Activated T-helper 17 cell treated with anti-CD3 and anti-CD28 coated beads, Interleukin-2, amount 50 U/mL, for 72 hours (primary cell): Measurements from ENCODE around the gene TMEM178A. TPM values are rescaled to one million over a fixed set of nuclear protein-coding genes. Genes with fewer than 3 reads are reported as not detected.

Source experiments
- ATAC-seq: fragments of 150-1000 bp; cut with Tn5 transposase; replicated peaks from 2 replicates; pipeline ENCODE4 v1.10.0; 2021; ENCODE audit warnings: mild to moderate bottlenecking, moderate library complexity
- H3K27ac Mint-ChIP-seq: one replicate; pipeline ENCODE4 v1.8.0; 2022; ENCODE audit warnings: mixed read lengths
- H3K27me3 Mint-ChIP-seq: one replicate; pipeline ENCODE4 v1.8.0; 2022; ENCODE audit warnings: mixed read lengths
- H3K36me3 Mint-ChIP-seq: one replicate; pipeline ENCODE4 v1.8.0; 2022; ENCODE audit warnings: low read depth, mild to moderate bottlenecking, mixed read lengths
- H3K4me1 Mint-ChIP-seq: one replicate; pipeline ENCODE4 v1.8.0; 2022; ENCODE audit warnings: mixed read lengths
- H3K4me3 Mint-ChIP-seq: one replicate; pipeline ENCODE4 v1.8.0; 2022; ENCODE audit warnings: mild to moderate bottlenecking, mixed read lengths
- H3K9me3 Mint-ChIP-seq: one replicate; pipeline ENCODE4 v1.8.0; 2022; ENCODE audit warnings: mixed read lengths
- total RNA-seq, 2 donors: library from RNA; stranded (reverse); gene quantifications; one replicate each; pipeline ENCODE4 v1.2.3, GENCODE V29; 2022

Gene TMEM178A
- total RNA-seq, 2 donors from 2014 or later, result 0.42 TPM; not detected in 1

DNA sequence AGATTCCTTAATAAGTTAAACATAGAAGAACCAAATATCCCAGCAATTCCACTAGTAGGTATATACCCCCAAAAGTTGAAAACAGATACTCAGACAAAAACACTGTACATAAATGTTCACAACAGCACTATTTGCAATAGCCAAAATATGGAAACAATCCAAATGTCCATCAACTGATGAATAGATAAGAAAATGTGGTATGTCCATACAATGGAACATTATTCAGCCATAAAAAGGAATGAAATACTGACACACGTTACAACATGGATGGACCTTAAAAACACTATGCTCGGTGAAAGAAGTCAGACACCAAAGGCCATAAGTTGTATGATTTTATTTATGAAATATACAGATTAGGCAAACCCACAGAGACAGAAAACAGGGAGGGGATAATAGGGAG is 12.5 kb downstream of the TMEM178A start:
- Mint-ChIP-seq H3K27me3 (peaks cover 49% of the 10 kb centered on the region), H3K36me3 (no peaks in the 10 kb centered on the region), H3K4me3 (no peak overlapping the region), H3K4me1 (no peaks in the 10 kb centered on the region), H3K27ac (no peak overlapping the region), H3K9me3 (peaks cover 3% of the 10 kb centered on the region)
- ATAC-seq, result no peak

DNA sequence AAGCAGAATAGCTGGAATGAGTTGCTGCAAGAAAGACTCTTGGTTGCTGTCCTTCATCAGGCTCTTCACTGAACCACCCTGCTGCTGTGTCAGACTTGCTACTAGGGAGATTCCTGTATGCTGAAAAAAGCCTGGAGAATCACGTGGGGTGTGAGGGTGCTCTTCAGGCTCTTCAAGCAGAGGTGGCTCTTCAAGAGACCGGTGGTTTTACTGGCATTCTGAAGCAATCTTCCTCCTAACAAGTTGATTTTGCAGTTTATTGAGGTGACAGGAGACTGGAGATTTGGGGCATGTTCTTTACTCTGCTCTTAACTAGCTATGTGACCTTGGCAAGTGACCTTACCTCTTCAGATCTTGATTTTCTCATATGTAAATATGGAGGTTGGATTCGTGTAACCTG is 14.1 kb downstream of the TMEM178A start:
- Mint-ChIP-seq H3K9me3 (peaks cover 3% of the 10 kb centered on the region), H3K27ac (no peak overlapping the region), H3K4me1 (no peaks in the 10 kb centered on the region), H3K27me3 (peaks cover 44% of the 10 kb centered on the region), H3K36me3 (no peaks in the 10 kb centered on the region), H3K4me3 (no peak overlapping the region)
- no peak for ATAC-seq

DNA sequence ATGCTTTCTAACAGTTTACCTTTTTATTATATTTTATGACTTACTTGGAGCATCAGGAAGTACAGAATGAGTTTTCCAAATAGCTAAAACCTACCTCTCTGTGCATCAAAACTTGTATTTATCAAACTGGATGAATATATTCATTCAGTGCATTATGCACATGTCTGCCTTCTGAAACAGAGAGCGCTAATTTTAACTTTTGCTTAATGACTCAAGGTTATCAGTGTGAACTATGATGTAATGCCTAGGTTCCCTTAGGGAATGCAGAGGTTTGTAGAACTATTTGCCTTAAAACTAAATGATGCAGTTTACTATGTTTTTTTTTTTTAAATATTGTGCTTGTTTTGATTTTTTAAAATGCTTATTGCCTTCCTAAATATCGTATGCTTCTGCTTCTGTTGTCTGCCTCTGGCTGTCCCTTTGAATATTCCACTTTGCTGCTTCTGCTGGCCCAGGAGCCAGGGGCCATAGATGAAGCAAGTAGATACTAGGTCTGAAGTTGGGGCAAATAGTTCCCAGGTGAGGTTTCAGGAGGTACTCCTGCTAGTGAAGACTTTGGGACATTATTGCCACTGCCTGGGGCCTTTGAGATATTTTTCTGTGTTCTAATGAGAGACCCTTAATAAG is 16.5 kb downstream of the TMEM178A start:
- ATAC-seq, result no peak
- H3K27ac Mint-ChIP-seq, result no peak overlapping the region
- peaks cover 3% of the 10 kb centered on the region for H3K9me3 Mint-ChIP-seq
- no peaks in the 10 kb centered on the region for H3K4me1 Mint-ChIP-seq
- no peak overlapping the region for H3K4me3 Mint-ChIP-seq
- H3K27me3 Mint-ChIP-seq, result peaks cover 43% of the 10 kb centered on the region
- H3K36me3 Mint-ChIP-seq, result no peaks in the 10 kb centered on the region

- no peak overlapping the region for H3K4me3 Mint-ChIP-seq
- H3K9me3 Mint-ChIP-seq, result no peaks in the 10 kb centered on the region
- H3K36me3 Mint-ChIP-seq, result no peaks in the 10 kb centered on the region
- H3K4me1 Mint-ChIP-seq, result no peaks in the 10 kb centered on the region
- H3K27ac Mint-ChIP-seq, result no peak overlapping the region
- peaks cover 33% of the 10 kb centered on the region for H3K27me3 Mint-ChIP-seq
- ATAC-seq, result no peak
Observed at GRCh38 chr2:39683022-39683699, 17.4 kb downstream of the TMEM178A start.

- H3K36me3 Mint-ChIP-seq, result no peaks in the 10 kb centered on the region
- H3K9me3 Mint-ChIP-seq, result no peaks in the 10 kb centered on the region
- no peak overlapping the region for H3K27ac Mint-ChIP-seq
- H3K27me3 Mint-ChIP-seq, result peaks cover 28% of the 10 kb centered on the region
- ATAC-seq, result no peak
- no peaks in the 10 kb centered on the region for H3K4me1 Mint-ChIP-seq
- H3K4me3 Mint-ChIP-seq, result no peak overlapping the region
Observed at GRCh38 chr2:39684464-39684863, 18.7 kb downstream of the TMEM178A start.

GRCh38 chr2:39685126-39685525 is 19.4 kb downstream of the TMEM178A start:
- Mint-ChIP-seq H3K27me3 (peaks cover 24% of the 10 kb centered on the region), H3K27ac (no peak overlapping the region), H3K36me3 (no peaks in the 10 kb centered on the region), H3K4me3 (no peak overlapping the region), H3K4me1 (no peaks in the 10 kb centered on the region), H3K9me3 (no peaks in the 10 kb centered on the region)
- no peak for ATAC-seq

GRCh38 chr2:39686456-39686855 is 20.7 kb downstream of the TMEM178A start:
- Mint-ChIP-seq H3K36me3 (no peaks in the 10 kb centered on the region), H3K27ac (no peak overlapping the region), H3K9me3 (peaks cover 5% of the 10 kb centered on the region), H3K4me1 (no peaks in the 10 kb centered on the region), H3K4me3 (no peak overlapping the region), H3K27me3 (peaks cover 24% of the 10 kb centered on the region)
- ATAC-seq, result no peak

DNA sequence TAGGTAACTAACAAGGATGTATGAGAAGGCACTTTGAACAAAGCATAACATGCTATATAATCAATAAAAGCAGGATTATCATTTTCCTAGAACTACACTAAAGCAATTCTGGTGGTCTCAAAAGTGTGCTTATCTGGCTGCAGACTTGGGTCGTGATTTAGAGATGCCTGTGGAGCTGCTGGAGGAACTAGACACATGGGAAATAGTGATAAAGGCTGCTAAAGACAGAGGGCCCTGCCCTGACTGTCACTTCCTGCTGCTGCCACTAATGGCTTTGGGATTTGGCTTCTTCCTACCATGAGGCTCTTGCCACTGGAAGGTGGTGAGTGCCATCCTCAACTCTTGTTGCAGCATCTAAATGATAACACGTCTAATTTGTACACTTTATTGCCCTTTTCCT is 22.5 kb downstream of the TMEM178A start:
- H3K9me3 Mint-ChIP-seq, result peaks cover 5% of the 10 kb centered on the region
- H3K4me1 Mint-ChIP-seq, result no peaks in the 10 kb centered on the region

DNA sequence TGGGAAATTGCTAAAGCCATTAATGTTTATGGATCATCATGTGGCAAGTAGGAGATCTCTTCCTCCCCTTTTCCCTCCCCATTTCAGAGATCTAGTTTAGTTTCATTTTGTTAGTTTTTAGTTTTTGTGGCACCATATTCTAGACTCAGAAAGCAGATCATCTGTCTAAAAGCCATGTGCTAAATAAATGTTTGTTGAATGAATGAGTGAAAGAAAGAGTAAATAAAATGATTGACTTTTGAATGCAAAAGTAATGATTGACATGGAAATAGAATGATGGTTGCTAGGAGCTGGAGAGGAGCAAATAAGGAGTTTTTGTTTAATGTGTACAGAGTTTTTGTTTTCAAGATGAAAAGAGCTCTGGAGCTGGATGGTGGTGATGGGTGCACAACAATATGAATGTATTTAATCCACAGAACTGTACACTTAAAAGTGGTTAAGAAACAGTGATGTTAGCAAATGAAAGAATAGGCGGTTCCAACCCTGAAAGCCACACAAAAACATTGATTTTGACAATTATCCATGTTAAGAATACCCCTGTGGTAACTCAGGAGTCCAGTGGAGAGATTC is 23.6 kb downstream of the TMEM178A start:
- Mint-ChIP-seq H3K4me1 (no peaks in the 10 kb centered on the region), H3K9me3 (peaks cover 5% of the 10 kb centered on the region), H3K27me3 (peaks cover 29% of the 10 kb centered on the region), H3K36me3 (no peaks in the 10 kb centered on the region), H3K27ac (no peak overlapping the region), H3K4me3 (no peak overlapping the region)
- no peak for ATAC-seq

More for the DNA sequence above, 22.5 kb downstream of the TMEM178A start:
- no peak overlapping the region for H3K27ac Mint-ChIP-seq
- ATAC-seq, result no peak
- H3K4me3 Mint-ChIP-seq, result no peak overlapping the region
- peaks cover 29% of the 10 kb centered on the region for H3K27me3 Mint-ChIP-seq
- no peaks in the 10 kb centered on the region for H3K36me3 Mint-ChIP-seq

DNA sequence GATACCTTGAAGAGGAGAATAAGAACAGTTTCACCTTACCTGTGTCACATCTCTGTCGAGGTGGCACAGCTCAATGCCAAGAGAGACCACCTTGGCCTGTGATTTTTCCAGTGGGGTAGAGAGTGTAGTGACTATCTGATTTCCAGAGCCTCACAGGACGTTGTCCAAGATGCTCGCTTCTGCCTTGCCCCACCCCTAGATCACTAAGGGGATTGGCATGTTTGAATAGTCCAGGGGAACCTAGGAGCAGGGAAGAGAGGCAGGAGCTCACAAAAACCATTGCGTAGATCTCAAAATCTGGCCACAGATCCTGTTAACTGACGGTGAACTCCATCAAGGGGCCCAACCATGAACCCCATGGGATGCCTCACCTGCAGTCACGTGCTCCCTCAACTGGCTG is 24.2 kb downstream of the TMEM178A start:
- no peak for ATAC-seq
- Mint-ChIP-seq H3K4me3 (no peak overlapping the region), H3K27me3 (peaks cover 24% of the 10 kb centered on the region), H3K27ac (no peak overlapping the region), H3K9me3 (peaks cover 5% of the 10 kb centered on the region), H3K4me1 (no peaks in the 10 kb centered on the region), H3K36me3 (no peaks in the 10 kb centered on the region)

DNA sequence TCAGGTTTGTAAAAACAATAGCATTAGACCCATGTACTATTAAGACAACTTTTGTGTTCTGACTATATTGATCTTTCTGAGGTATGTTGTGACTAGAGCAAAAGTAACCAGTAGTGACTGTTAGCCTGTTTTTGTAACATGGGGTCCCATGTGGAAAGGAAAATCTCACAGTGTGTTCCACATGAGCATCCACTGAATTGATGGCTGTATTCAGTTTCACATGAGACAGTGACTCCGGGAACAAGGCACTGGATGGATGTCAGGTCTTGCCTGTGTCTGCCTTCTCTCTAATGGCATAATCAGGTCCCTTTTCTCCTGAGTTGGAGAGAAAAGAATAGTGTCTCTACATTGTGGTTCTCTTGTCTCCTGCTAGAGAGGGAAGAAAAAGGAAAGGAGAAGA is 27.5 kb downstream of the TMEM178A start:
- peaks cover 5% of the 10 kb centered on the region for H3K9me3 Mint-ChIP-seq
- H3K27me3 Mint-ChIP-seq, result peaks cover 20% of the 10 kb centered on the region
- H3K27ac Mint-ChIP-seq, result no peak overlapping the region
- no peak for ATAC-seq
- H3K36me3 Mint-ChIP-seq, result no peaks in the 10 kb centered on the region
- H3K4me3 Mint-ChIP-seq, result no peak overlapping the region
- no peaks in the 10 kb centered on the region for H3K4me1 Mint-ChIP-seq

GRCh38 chr2:39696101-39696553 is 30.4 kb downstream of the TMEM178A start:
- H3K4me3 Mint-ChIP-seq, result no peak overlapping the region
- H3K27ac Mint-ChIP-seq, result no peak overlapping the region
- peaks cover 14% of the 10 kb centered on the region for H3K27me3 Mint-ChIP-seq
- H3K36me3 Mint-ChIP-seq, result no peaks in the 10 kb centered on the region
- no peaks in the 10 kb centered on the region for H3K4me1 Mint-ChIP-seq
- ATAC-seq, result no peak
- peaks cover 4% of the 10 kb centered on the region for H3K9me3 Mint-ChIP-seq

DNA sequence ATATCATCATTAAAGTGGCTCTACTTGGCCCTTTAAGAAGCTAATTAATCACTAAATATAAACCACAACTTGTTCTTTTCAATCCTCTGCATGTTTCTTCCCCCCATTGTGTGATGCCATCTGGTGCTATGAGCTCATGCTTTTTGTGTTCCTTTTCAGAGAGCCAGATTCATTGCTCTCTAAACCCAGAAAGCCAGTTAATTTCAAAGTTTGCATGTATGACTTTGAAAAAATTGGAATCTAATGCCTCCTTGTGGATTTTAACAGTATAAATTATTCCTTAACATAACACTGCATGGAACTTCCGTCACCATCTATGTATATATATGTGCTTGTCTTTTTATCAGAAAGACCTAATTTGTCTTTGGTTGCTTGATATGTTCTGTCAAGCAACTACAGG is 31.1 kb downstream of the TMEM178A start:
- H3K4me3 Mint-ChIP-seq, result no peak overlapping the region
- peaks cover 18% of the 10 kb centered on the region for H3K27me3 Mint-ChIP-seq
- H3K27ac Mint-ChIP-seq, result no peak overlapping the region
- H3K9me3 Mint-ChIP-seq, result peaks cover 8% of the 10 kb centered on the region
- no peak for ATAC-seq
- no peaks in the 10 kb centered on the region for H3K36me3 Mint-ChIP-seq
- no peaks in the 10 kb centered on the region for H3K4me1 Mint-ChIP-seq

DNA sequence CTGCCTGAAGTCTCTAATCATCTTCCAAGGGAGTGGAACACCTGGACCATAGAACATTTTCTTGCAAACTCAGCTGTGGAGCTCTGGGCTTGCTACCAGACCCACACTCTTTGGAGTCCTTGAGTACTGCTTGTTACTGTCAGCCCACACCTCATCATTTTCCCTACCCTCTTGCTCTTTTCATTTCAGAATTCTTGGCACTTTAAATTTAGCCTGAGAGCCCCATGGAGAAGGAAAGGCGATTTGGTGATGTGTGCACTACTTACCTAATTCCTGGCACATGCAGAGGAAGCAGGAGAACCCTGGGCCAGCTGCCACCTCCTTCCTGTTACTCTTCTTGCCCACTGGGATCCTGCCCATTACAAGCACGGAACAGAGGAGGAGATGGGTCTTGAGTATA is 31.7 kb downstream of the TMEM178A start:
- Mint-ChIP-seq H3K9me3 (peaks cover 10% of the 10 kb centered on the region), H3K36me3 (no peaks in the 10 kb centered on the region), H3K4me3 (no peak overlapping the region), H3K4me1 (no peaks in the 10 kb centered on the region), H3K27me3 (peaks cover 13% of the 10 kb centered on the region), H3K27ac (no peak overlapping the region)
- ATAC-seq, result no peak

- Mint-ChIP-seq H3K9me3 (peaks cover 10% of the 10 kb centered on the region), H3K27ac (no peak overlapping the region), H3K4me1 (no peaks in the 10 kb centered on the region), H3K4me3 (no peak overlapping the region), H3K27me3 (peaks cover 21% of the 10 kb centered on the region), H3K36me3 (no peaks in the 10 kb centered on the region)
- ATAC-seq, result no peak
Observed at GRCh38 chr2:39701137-39701536, 35.4 kb downstream of the TMEM178A start.
